ENCODE results near the gene TSKU.
A peak's percentile ranks its signal among the peaks of the same experiment; 100 is the strongest.

The TSKU gene

DNA sequence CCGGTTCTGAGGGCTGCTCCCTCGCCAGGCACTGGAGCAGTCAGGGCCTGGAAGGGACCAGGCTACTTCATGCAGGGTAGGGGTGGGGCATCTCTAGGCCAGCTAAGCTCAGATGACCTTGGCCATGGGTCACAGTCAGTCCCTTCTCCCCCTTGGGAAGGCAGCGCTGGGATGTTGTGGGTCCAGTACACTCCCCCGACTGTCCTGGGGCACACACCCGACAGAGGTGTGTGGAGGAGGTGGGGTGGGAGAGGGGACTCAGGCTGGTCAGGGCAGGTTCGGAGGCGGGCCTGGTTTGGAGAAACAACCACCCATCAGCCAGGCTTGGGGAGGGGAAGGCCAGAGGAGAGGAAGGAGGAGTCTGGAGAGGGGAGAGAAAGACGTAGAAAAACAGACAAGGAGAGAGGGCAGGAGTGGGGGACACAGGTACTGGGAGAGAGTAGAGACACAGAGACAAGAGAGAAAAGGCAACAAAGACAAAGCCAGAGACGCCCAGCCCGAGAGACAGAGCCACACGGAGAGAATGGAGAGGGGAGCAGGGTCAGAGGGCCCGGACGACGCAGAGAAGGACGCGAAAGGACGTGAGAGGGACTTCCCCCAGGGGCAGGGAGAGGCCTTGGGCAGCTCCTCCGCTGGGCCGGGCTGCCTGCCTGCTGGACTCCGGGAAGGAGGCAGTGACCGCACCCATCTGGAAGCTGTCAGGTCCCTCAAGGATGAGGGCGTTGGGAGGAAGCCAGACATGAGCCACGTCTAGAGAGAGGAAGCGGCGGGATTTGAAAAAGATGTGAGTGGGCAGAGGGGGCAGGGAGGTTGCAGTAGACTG, 30.6 kb upstream of the TSKU start:
- DNase-seq: no peak

DNA sequence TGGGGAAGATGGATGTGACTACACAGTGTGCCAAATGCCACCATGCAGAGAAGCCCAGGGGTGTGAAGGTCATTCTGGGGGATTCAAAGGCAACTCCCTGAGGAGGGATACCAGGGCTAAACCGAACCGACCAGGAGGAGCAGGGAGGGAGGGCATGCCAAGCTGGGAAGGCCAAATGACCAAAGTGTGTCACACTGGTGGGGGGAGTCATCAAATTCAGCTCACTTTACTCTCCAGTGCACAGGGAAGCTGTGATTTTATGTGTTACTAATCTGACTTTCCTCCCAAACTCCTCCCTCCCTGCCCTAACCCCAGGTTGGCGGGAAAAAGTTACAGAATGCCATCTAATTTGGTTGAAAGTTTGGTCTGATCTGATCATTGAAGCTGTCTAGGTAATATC, 29.7 kb upstream of the TSKU start:
- DNase-seq: no peak

DNA sequence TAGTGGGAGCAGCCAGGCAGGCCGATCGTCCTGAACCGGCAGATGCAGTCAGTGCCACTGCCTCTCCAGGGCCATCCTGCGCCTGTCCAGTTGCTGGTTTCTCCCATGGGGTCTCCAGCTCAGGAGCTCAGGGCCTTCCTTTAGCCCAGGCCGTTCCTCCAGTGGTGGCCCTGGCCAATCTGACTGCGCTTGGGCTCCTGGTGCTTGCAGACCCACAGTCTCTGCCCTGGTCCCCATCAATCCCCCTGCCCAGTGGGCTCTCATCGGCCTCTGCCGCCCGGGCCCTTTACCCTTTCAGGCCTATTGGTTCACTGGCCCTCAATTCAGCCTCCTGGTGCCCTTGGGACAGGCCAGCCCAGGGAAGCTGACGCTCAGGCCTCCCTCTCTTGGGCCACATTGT, 29.2 kb upstream of the TSKU start:
- DNase-seq: no peak

DNA sequence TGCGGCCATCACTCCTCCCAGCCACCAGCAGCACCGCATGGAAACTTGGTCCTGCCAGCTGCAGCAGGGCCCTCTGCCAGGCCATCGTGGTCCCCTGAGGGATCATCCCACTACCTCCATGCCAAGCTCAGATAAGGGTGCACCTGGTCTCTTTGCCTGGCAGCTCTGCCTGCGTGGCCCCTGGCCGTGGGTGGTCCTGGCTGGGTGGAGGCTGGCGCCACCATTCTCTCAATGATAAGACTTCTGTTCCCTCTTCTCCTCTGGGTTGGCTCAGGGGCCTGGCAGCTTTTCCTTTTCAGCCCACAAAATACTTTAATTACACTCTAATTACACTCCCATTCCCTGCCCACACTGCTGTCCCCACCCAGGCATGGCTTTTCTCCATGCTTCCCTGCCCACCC, 26.8 kb upstream of the TSKU start:
- no peak for DNase-seq

DNA sequence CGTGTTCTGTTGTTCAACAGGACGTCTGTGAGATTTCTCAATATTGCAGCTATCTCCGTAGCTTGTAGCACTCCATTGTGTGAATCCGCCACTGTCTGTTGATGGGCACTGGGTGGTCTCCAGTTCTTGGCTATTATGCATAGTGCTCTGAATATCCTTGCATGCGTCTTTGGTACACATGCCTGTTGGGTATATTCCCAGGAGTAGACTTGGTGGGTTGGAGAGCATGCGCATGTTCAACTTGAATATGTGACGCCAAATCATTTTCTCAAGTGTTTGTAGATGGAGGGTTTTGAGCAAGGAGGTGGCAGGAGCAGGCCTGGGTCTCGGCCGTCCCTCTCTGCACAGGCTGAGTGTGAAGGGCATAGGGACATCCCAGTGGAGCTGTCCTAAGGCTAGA, 24.8 kb upstream of the TSKU start:
- DNase-seq: no peak

DNA sequence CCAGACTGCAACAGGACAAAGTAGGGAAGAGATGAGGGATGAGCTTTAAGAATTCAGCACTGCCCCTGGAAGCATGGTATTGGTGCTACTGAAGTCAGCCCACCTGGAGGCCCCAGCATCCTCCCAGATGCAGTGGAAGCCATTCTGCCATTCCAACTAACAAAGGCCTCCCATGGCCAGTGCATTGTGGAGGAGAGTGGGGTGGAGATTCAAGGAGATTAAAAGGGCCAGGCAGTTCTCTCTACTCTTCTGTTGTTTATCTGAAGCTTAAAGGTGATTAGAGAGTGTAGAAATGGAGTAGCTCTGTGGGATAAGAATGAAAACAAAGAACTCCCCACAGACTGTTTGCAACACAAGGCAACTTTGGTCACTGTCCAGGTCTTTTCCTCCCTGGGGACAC, 24.1 kb upstream of the TSKU start:
- DNase-seq: no peak

DNA sequence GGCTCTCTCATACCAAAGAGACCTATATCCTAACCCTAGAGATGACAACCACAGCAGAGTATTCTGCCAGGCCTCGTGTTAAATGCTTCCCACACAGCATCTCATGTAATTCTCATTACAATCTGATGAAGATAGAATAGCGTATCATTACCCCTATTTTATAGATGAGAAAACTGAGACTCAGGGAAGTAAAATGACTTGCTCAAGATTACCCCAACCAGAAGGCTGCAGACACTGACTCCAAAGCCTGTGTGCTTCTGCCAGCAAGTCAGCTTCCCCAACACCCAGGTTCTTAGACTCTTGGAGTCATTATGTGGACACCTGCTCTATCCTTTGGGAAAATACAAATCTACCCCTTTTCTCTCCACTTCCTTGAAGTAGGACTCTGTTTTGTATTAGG, 23.6 kb upstream of the TSKU start:
- DNase-seq: no peak

DNA sequence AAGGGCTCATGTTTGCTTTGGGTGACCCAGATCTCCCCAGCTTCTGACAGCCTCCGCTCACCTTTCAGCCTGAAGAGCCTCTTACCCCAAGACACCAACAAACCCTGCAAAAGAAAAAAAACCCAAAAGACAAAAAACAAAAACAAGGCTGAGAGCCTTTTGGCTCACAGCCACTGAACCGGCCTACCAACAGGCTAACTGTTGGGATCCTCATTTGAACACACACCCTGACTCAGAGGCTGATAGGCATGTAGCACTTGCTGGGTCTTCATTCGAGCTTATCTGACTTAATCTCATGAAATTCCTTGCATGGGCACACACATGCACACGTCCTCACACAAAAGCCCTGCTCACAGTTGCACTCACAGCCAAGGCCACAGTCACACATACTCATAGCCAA, 22.9 kb upstream of the TSKU start:
- DNase-seq: no peak

DNA sequence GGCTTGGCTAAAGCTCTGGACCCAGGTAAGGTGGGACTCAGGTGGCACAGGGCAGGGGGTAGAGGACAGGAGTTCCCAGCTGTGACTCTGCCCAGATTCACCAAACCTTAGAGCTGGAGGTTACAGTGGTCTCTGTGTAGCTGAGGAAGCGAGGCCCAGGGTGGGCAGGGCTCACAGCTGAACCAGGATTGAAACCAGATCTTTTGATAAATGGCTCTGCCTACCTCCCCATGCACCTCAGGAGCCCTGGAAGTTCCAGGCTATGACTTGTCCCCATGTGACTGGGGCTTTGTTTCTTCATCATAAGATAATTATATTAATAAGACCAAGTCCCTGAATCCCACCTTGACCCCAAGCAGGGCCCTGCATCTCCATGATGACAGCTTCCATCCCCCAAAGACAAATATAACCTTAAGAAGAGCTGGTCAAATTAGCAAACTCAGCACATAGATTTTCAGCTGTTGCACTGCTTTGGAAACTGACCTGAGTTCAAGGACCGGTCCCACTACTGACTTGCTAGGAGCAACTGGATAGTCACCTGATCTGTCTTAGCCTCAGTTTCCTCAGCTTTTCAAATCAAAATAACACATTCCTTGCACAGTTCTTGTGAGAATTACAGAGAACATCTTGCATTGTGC, 21.3 kb upstream of the TSKU start:
- no peak for DNase-seq

DNA sequence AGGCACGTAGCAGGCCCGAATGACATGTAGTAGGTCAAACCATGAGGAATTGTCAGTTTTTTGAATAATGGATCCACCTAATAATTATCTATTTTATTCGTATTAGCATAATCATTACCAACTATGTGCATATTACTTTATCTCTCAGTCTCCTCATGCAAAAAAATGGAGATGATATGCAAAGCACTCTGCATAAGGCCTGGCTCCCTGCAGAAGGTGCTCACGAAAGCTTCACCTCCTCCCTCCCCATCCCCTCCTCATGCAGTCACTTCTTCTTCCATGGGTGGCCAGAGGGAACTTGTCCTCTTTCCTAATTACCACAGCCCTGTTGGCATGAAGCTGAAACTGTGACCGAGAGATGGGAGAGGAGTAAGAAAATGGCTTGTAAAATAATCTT, 20.8 kb upstream of the TSKU start:
- DNase-seq: no peak

DNA sequence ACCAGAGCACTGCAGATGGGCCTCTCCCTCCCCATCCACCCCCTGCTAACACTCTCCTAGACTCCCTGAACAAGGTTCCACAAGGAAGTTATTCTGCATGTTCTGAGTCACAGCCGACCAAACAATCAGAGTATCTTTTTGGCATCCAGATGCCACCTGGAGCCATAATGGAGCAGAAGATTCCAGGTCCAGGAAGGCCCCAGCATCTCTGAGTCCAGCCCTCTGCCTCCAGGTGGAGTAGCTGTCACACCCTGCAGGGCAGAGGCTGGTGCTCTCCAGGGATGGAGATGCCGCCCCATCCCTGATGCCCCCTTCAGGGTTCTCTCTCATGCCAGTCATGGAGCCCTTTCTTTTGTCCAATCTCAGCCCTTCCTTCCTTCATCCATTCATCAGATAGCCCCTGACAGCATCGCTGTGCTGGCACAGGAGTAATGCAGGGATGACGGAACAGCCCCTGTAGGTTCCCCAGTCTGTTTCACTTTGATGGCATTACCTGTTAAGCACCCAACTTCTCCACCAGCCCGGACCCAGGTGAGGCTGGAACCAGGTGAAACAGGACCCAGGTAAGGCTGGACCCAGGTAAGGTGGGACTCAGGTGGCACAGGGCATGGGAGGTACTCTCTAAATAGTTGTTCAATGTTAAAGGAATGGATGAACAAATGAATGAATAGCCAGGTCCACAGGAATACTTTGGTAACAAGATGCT, 20.1 kb upstream of the TSKU start:
- DNase-seq: no peak

DNA sequence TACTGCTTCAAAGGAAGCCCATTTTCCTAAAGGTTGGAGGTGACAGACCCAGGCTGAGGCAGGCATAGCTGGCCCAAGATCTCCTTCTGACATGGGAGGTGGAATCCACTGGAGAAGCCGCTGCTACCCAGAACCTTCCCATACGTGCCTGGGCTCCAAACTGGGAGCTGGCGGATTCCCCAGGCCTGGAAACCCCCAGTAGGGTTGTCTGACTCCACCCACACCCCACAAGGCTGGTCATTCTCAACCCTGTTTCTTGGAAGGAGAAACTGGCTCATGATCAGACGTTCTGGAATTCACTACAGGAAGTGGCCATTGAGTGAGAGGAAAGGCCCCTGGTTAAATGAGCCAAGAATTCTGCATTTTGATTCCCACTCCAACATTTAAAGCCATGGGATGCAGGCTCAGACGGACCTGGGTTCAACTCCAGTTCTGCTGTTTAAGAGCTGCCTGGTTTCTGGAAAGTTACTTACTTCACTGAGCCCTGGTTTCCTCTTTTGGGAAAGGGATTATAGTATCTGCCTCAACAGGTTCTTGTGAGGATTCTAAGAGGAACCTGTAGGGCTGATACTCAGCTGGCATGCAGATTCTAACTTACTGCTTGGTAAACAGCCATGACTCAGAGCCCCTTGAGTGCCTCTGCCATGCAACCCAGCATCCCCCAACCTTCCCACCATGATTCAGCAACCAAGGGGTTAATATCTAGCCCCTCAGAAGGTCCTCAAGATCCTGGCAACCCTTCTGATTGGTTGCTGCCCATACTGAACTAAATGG, 19.4 kb upstream of the TSKU start:
- no peak for DNase-seq

DNA sequence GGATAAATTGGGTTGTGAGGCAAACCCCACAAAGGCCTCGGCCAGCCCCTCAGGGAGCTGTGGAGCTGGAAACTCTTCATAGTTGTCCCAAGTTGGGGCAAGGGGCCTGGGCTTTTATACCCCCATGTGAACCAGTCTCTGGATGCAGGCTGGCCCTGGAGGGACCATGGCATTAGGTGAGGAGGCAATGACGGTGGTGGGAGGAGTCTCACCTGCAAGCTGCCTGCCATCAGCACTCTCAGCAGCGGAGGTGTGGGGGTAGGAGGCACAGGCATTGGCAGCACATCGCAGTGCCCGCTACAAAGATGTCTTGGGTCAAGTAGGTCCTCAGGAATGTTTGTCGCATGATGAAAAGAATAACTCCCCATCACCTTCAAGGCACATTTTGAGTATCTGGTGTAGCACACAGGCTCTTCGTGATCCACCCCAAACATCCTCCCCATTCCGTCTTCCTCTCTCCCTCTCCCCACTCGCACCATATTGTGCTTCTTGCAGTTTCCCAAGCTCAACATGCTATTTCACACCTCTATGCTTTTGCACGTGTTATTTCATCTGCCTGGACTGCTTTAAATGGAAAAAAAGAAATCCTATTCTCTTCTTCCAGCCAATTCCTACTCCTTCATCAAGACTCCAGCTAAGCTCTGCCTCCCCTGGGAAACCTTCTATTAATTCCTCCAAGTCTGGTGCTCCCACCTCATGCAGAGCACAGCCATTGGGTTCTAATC, 18.1 kb upstream of the TSKU start:
- no peak for DNase-seq

DNA sequence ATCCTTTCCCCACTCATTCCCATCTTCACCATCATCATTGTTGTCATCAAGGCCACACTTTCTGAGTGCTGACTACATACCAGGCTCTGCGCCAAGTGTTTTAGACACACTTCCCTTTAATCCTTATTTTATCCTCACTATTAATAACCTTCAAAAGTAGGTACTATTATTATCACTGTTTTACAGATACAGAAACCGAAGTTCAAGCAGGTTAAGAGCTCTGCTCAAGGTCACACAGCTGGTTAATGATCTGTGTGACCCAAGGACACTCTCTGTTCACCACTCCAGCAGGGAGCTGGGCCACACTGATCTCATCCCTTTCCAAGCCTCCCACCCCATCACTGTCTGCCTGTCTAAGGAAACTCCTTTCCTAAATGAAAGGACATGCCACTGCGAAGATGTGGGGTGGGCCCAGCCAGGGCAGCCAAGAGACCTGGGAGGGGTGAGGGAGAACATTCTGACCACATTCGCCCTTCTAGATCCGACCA, 17.2 kb upstream of the TSKU start:
- no peak for DNase-seq

DNA sequence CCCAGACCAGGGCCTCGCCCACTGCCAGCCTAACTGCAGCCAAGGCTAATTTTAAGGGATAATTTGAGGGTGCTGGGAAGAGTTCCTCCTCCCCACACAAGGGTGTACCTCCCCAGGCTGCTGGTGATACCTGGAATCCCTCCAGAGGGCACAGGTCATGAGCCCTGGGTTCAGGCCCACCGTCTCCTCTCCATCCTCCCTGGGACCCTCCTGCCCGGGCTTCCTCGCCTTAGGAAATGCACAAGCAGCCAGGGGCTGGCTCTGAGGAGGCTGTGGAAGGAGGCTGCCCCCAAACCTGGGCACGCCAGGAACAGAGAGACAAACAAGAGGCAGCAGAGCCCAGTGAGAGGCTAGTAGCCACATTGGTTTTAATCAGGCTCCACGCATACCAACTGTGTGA, 16.6 kb upstream of the TSKU start:
- no peak for DNase-seq

DNA sequence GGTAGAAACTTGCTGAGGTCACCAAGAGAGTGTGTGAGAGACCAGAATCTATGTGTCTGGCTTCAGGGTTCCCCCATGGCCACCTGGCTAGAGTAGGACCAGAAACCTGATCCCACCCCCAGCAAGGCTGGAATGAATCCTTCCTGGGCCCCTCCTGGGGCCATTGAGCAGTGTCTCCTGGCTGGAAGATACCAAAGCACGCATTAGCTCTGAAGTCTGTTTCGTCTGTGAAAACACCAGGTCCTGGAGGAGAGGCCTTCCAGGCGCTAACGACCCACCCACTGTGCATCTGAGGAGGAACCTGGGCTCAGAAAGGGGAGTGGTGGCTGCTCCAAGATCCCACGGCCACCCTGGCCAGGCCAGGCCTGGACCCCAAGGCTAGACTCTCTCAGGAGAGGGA, 15.5 kb upstream of the TSKU start:
- no peak for DNase-seq

DNA sequence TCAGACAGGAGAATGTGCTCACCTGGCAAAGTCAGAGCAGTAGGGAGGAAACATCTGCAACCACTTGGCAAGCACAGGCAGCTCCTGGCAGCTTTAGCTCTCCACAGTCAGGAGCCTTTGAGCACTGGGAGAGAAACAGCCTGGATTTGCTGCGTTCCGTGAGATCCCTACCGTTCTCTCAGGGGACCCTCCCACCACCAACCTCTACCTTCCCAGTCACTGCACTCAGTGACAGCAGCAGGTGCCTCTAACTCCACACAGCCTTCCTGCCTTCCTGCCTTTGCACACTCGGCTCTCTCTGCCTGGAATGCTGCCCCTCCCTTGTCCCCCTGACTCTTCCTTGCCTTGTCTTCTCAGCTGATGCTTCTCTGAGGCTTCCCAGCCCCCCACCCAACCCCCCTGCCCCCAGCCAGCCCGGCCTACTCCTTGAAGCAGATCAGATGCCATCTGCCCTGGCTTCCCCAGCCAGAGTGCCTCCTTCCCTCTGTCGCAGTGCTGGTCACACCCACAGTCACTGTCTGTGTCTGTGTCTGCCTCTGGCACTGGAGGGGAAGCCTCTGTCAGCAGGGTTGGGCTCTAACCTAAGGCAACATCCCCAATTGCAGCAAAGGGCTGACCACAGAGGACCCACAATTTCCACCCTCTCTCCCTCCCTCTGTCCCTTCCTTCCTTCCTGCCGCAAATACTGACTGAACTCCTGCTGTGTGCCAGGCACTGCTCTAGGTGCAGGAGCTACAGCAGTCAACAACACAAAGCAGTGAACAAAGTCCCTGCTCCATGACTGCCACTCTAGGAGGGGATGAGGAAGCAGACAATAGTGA, 14.9 kb upstream of the TSKU start:
- DNase-seq: peak; percentile 49

DNA sequence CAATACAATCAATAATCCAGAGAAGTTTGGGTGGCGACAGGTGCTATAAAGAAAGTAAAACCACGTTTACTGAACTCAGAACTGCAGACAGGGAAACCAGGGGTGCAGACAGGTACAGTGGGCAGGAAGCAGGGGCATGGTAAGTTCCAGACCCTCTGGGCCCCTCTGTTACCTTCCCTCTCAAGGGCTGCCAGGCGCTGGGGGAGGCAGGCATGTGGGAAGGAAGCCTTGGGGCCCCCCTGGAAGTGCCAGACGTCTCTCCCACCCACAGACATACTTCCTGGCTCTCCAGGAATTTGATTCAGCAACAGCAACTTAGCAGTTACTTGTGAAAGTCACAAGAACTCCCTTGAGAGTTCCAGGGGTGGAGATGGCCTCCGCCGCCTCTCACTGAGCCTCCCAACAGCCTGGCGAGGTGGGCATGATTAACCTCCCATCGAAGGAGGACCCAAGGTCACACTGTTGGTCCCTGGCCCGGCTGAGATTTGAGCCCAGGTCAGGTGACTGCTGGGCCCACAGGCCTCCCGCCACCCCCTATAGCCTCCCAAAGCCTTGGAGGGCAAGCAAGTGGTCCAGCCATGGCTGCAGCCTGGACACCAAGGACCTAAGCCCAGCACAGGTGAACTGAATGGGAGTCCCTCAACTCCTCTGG, 14.1 kb upstream of the TSKU start:
- no peak for DNase-seq

DNA sequence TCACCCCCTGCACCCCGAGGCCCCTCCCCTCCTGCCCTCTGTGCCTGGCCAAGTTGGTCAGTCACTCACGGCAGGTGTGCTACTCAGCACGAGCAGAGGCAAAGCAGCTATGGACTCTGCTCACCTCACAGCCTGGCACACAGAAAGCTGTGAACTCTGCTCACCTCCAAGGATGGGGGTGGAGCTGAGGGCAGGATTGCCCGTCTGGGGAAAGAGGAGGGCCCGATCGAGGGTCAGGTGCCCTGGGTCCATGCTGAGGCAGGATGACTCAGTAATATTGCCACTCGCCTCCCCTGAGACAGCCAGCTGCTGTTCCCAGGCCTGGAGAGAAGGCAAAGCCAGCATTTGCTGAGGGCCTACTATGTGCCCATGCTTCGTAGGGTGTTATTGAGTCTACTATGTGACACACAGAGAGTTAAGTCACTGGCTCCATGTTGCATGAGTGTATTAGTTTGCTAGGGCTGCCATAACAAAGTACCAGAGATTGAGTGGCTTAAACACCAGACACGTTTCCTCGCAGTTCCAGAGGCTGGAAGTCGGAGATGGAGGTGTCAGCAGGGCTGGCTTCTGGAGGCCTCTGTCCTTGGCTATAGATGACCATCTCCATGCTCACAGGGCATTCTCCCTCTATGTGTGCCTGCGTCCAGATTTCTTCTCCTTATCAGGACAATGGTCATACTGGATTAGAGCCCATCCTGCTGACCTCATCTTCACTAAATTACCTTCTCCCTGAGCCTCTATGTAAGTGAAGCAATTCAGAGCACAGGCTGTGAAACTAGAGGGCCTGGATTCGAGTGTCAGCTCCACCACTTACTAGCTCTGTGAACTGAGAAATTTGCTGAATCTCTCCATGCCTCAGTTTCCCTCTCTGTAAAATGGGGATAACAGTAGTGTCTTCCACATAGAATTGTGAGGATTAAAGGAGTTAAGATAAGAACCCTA, 13.2 kb upstream of the TSKU start:
- DNase-seq: no peak
